SK-N-SH treated with all-trans-retinoic acid at 6 μM for 48 hours (cell line): ENCODE data around the gene PTGIS.

Source experiments
- CREB5 ChIP-seq: fragments of 250-450 bp; sonication (Bioruptor Pico); IDR thresholded peaks from 2 replicates; pipeline ENCODE4 v1.5.1; 2020; ENCODE audit warnings: low read depth, mild to moderate bottlenecking, moderate library complexity
- GLIS3 ChIP-seq: fragments of 250-450 bp; sonication (Bioruptor Pico); IDR thresholded peaks from 2 replicates; pipeline ENCODE4 v1.5.0; 2020; ENCODE audit warnings: mild to moderate bottlenecking, moderate library complexity
- OSR1 ChIP-seq: fragments of 250-450 bp; sonication (Bioruptor Pico); IDR thresholded peaks from 2 replicates; pipeline ENCODE4 v1.8.0; 2022; ENCODE audit warnings: moderate library complexity, mild to moderate bottlenecking, inconsistent platforms
- POU6F1 ChIP-seq: fragments of 250-450 bp; sonication (Bioruptor Pico); IDR thresholded peaks from 2 replicates; pipeline ENCODE4 v1.8.0; 2021; ENCODE audit warnings: low read depth, mild to moderate bottlenecking, moderate library complexity, borderline replicate concordance
- PPARA ChIP-seq: fragments of 250-450 bp; sonication (Bioruptor Pico); IDR thresholded peaks from 2 replicates; pipeline ENCODE4 v1.5.0; 2020; ENCODE audit warnings: mild to moderate bottlenecking, borderline replicate concordance
- RARB ChIP-seq: fragments of 250-450 bp; sonication (Bioruptor Pico); IDR thresholded peaks from 2 replicates; pipeline ENCODE4 v1.8.0; 2021; ENCODE audit warnings: mild to moderate bottlenecking, moderate library complexity
- SNAI2 ChIP-seq: fragments of 250-450 bp; sonication (Bioruptor Pico); IDR thresholded peaks from 2 replicates; pipeline ENCODE4 v1.5.0; 2020; ENCODE audit warnings: mild to moderate bottlenecking, moderate library complexity
- ZFP3 ChIP-seq: fragments of 250-450 bp; sonication (Bioruptor Pico); IDR thresholded peaks from 2 replicates; pipeline ENCODE4 v1.5.0; 2020; ENCODE audit warnings: mild to moderate bottlenecking, moderate library complexity
- ZFP30 ChIP-seq: fragments of 450-650 bp; formaldehyde crosslinking; IDR thresholded peaks from 2 replicates; pipeline ENCODE4 v1.5.0; 2022; ENCODE audit warnings: mild to moderate bottlenecking, moderate library complexity
- TF ChIP-seq, protein P1 (sequence below): fragments of 250-450 bp; sonication (Bioruptor Pico); IDR thresholded peaks from 2 replicates; pipeline ENCODE4 v1.8.0; 2020; ENCODE audit warnings: mild to moderate bottlenecking, moderate library complexity, borderline replicate concordance

DNA sequence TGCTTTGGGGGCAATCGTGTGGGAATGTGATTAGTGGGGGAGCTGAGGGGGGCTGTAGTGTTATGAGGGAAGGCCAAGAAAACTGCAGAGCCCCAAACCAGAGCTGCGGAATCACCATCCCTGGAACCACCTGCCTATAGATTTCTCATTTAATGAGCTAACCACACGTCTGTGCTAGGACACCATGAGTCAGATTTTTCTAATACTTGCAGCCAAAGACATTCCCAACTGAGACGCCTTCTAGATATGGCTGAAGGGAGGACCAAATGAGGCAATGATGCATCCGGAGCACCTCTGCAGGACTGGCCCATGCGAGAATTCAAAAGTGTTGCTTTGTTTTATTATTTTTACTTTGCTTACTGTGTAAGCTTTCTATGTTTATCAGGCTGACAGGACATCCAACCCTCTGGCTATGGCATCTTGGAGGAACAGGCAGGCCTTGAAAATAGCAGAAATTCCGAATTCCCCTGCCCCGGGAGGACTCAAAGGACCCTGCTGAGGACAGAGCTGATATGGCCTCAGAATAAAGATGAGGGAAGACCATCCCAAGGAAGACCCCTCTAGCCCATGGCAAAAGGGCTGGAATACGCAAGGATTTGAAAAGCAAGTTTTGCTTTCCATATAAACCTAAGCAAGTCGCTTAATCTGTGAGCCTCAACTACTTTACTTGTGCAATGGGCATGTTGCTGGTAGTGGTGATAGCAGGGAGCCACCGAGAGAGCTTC lies 3.1 kb upstream of the PTGIS start:
- TF ChIP-seq ZFP30 (CRISPR knock-in tag): no peak
- no peak for TF ChIP-seq PPARA
- no peak for TF ChIP-seq CREB5 (CRISPR knock-in tag)
- TF ChIP-seq, protein P1, sequence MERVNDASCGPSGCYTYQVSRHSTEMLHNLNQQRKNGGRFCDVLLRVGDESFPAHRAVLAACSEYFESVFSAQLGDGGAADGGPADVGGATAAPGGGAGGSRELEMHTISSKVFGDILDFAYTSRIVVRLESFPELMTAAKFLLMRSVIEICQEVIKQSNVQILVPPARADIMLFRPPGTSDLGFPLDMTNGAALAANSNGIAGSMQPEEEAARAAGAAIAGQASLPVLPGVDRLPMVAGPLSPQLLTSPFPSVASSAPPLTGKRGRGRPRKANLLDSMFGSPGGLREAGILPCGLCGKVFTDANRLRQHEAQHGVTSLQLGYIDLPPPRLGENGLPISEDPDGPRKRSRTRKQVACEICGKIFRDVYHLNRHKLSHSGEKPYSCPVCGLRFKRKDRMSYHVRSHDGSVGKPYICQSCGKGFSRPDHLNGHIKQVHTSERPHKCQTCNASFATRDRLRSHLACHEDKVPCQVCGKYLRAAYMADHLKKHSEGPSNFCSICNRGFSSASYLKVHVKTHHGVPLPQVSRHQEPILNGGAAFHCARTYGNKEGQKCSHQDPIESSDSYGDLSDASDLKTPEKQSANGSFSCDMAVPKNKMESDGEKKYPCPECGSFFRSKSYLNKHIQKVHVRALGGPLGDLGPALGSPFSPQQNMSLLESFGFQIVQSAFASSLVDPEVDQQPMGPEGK (CRISPR knock-in tag): no peak
- no peak for TF ChIP-seq RARB
- no peak for TF ChIP-seq SNAI2
- no peak for TF ChIP-seq POU6F1 (CRISPR knock-in tag)
- TF ChIP-seq ZFP3: no peak
- no peak for TF ChIP-seq OSR1 (CRISPR knock-in tag)
- TF ChIP-seq GLIS3 (CRISPR knock-in tag): no peak
